Hematopoietic multipotent progenitor cell treated with erythropoietin and hydrocortisone succinate and interleukin-3 and kit ligand, for 17 days (in vitro differentiated cells): ENCODE measurements around the gene PTPN7.
"Not testable (repeated sequence)": the region's sequence is repeated elsewhere in the genome, so short reads cannot be mapped to it uniquely, and the experiment has no call there.

ENCODE experiments used
- DNase-seq: peaks from one replicate; pipeline ENCODE4 v3.0.0-alpha.2; 2015; ENCODE audit warnings: low spot score

Gene PTPN7

DNA sequence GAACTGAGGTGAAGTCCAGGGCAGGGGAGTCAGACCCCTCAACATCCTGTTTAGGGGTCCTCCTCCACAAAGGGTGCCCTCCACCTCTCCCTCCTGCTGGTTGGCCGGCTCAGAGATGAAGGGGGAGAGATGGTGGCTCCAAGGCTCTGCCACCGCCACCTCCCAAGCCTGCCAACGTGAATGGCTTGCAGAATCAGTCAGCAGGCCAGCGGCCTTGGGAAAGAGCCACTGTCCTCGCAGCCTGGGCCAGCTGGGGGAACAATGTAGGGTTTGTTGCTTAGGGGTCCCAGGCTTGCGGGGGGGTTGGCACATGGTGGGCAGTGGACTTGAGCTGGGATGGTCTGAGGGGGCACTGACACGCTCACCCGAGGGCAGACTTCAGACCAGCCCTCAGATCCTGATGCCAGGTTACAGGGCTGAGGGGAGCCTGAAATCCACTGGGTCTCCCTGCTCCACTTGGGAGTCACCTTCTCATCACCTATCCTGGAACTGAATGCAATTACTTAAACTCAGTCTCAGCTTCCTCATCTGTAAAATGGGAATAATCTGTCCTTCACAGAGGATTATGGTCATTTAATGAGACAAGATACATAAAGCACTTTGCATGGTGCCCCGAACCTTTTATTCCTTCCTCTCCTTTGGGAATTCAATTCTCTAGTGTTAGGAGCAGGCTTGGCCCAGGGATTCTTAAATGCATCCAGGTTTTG, 29.4 kb downstream of the PTPN7 start:
- no peak for DNase-seq

GRCh38 chr1:202130297-202130721, 30.1 kb downstream of the PTPN7 start:
- DNase-seq = no peak

DNA sequence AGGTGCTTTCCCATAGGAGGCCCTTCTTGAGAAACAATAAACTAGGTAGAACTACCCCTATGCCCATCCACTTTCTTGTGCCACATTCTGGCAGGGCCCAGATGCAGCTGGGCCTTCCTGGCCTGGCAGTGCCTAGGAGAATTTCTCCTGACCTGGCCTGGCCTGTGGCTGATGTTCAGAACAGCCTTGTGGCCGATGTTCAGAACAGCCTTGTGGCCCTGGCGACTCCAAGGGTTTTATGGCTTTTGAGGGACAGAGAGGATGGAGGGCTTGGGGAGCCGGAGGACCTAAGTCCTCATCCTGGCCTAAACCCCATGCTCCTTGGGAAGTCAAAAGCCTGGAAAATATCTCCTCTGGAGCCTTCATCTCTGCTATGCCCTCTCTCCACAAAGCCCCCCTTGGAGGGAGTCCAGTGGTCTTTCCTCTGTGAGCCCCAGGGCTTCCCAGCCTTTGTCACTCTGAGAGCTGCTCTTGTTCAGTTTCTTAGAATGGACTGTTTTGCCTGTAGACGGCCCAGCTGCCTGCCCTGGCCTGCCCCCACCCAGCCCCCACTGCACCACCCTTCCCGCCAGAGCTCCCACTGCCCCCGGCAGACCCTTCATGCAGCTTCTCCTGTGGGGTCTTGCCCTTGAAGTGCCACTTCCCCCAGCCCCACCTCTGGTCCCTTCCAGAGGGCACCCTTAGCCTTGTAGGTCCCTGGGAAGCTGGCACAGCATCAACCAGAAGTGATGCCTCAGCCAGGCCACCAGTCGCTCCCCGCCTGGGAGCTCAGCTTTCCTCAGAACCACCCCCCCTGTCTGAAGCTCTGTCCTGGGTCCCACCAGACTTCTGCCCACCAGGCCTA, 30.7 kb downstream of the PTPN7 start:
- no peak for DNase-seq

GRCh38 chr1:202127836-202128622, 32.4 kb downstream of the PTPN7 start:
- no peak for DNase-seq

GRCh38 chr1:202127061-202127460, 33.3 kb downstream of the PTPN7 start:
- no peak for DNase-seq

DNA sequence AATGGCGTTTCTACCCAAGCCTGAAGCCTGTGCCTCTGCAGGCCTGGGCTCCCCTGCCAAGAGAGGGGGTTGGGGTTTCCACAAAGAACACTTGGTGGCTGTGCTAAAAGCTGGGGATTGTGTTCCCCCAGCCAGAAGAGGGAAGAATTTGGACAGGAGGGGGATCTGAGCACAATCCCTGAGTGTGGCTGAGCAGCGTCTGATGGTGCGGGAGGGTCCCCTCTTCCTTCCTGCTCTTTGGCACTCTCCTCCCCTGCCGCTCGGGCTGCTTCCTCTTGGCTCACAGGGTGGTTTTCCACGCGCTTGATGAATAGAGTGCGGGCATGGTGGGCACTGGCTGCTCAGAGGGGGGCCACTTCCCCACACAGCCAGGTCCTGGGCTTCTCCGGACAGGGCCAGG, 34.0 kb downstream of the PTPN7 start:
- DNase-seq = no peak

GRCh38 chr1:202125611-202126010, 34.8 kb downstream of the PTPN7 start:
- DNase-seq = no peak

DNA sequence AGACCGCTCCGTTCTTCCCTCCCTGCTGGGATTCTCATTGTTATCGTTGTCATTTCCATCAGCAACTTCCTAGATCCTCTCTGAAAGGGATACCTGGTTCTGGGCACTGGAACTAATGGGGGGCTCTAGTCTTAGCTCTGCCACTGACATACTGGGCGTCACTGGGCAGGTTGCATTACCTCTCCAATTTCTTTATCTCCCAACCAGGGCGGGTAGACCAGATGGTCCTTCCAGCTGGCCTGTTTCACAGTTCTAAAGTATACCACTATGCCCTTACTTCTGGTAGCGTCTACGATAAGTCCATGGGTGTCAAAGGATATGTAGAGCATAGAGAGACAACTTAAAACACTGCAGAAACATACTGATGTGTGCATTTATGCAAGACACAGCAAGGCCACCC, 36.3 kb downstream of the PTPN7 start:
- DNase-seq = no peak

GRCh38 chr1:202123336-202123813, 37.0 kb downstream of the PTPN7 start:
- no peak for DNase-seq

DNA sequence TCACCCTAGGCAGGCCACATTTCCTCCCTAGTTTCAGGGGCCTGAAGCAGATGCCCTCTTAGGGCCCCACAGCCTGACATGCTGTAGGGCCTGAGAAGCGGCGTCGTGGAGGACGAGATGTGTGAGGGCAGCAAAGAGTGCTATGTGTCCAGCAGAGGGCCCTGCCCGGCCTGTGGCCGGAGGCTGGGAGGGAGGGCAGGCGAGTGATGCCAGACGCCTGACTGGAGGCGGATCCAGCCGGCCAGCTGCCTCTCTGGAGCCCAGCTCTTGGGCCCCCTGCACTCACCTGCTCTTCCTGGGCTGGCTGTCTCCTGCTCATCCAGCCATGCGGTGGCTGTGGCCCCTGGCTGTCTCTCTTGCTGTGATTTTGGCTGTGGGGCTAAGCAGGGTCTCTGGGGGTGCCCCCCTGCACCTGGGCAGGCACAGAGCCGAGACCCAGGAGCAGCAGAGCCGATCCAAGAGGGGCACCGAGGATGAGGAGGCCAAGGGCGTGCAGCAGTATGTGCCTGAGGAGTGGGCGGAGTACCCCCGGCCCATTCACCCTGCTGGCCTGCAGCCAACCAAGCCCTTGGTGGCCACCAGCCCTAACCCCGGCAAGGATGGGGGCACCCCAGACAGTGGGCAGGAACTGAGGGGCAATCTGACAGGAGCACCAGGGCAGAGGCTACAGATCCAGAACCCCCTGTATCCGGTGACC, 37.6 kb downstream of the PTPN7 start, which contains the start of gene GPR37L1:
TSS of gene GPR37L1 (plus strand) at position 279 of the 697 bp plus-strand sequence. CDS start at position 326, 47 bp downstream.
- DNase-seq = no peak

- no peak for DNase-seq
These were observed 39.4 kb downstream of the PTPN7 start for GRCh38 chr1:202121006-202121405.

- DNase-seq = peak; percentile 66
These were observed 42.5 kb downstream of the PTPN7 start for GRCh38 chr1:202117898-202118371.

DNA sequence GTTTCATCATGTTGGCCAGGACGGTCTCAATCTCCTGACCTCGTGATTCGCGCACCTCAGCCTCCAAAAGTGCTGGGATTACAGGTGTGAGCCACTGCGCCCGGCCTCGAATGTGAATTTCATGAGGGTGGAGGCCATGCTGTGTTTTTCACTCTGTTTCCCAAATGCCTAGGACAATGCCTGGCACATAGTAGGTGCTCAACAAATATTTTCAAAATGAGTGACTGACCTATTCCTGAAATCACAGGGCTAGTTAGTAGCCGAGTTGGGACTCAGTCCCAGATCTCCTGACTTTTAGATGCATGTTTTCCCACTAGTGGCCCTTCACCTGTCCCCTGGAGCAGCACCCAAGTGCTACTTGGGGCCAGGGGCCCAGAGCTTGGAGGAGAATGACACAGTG, 44.1 kb downstream of the PTPN7 start:
- no peak for DNase-seq

- DNase-seq = no peak
These were observed 46.6 kb downstream of the PTPN7 start for GRCh38 chr1:202113690-202114300.

- peak; percentile 16 for DNase-seq
These were observed 47.3 kb downstream of the PTPN7 start for GRCh38 chr1:202112859-202113689.

DNA sequence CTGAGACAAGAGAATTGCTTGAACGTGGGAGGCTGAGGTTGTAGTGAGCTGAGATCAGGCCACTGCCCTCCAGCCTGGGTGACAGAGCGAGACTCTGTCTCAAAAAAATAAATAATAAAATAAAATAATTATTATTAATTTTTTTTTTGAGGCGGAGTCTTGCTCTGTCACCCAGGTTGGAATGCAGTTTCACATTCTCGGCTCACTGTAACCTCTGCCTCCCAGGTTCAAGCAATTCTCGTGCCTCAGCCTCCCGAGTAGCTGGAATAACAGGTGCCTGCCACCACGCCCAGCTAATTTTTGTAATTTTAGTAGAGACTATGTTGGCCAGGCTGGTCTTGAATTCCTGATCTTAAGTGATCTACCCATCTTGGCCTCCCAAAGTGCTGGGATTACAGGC, 48.8 kb downstream of the PTPN7 start:
- not testable (repeated sequence) for DNase-seq

- no peak for DNase-seq
These were observed 49.4 kb downstream of the PTPN7 start for GRCh38 chr1:202110977-202111376.

DNA sequence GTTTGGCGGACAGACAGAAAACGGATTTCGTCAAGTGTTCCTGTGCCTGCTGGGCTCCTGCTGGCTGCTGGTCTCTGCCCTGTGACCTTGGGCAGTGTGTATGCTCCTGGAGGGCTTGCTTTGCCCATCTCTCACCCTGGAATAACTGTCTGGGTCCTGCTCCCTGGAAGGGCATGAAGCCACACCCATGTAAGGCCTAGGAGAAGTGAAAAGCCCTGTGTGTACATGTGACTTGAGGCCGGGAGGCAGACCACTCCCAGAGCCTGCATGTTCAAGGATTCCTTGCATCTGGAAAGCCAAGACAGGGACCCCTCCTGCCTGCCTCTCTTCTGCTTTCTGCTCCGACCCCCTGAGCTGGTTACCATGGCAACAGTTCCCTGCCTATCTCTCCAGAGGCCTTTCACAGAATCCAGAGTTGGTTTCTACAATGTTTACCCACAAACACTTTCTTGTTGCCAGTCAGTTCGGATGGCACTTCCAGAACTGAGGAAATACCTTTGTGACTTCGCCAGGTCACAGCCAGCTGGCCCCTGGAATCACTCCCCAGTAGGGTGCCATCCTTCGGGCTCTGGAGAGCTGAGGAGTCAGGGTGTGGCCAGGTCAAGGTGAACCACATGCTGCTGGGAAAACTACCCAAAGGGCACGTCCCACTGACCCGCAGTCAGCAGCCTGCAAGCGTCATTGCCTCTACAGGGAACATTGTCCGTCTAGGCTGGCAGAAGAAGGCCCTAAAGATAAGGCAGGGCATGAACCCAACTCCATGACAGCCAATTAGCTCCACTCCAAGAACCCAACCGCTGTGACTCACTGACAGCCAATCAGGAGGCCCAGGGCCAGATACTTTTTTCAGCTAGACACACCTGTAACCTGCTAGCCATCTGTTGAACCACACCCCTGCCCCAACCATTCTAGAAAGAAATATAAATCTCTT, 52.3 kb downstream of the PTPN7 start:
- peak; percentile 54 for DNase-seq

DNA sequence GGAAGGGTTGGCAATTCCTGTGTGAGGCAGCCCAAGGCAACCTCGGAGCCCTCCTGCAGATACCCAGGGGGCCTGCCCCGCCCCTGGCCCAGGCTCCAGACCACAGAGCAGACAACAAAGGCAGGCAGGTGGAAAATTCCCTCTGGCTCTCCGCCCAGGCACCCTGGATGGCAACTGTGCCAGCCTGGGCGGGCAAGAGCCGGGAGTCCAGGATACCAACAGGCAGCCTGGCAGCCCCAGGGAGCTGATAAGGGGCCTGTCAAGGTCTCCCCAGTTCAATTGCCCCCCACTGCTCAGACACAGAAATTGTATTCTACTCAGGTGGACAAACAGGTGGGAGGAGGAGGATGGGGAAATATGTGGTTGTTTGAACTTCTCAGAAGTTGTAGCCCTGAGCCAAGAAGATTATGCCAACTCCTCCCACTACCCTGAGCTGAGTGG, 53.1 kb downstream of the PTPN7 start:
- no peak for DNase-seq
